Measurements from ENCODE around the gene PRKCE.

Gene PRKCE

DNA sequence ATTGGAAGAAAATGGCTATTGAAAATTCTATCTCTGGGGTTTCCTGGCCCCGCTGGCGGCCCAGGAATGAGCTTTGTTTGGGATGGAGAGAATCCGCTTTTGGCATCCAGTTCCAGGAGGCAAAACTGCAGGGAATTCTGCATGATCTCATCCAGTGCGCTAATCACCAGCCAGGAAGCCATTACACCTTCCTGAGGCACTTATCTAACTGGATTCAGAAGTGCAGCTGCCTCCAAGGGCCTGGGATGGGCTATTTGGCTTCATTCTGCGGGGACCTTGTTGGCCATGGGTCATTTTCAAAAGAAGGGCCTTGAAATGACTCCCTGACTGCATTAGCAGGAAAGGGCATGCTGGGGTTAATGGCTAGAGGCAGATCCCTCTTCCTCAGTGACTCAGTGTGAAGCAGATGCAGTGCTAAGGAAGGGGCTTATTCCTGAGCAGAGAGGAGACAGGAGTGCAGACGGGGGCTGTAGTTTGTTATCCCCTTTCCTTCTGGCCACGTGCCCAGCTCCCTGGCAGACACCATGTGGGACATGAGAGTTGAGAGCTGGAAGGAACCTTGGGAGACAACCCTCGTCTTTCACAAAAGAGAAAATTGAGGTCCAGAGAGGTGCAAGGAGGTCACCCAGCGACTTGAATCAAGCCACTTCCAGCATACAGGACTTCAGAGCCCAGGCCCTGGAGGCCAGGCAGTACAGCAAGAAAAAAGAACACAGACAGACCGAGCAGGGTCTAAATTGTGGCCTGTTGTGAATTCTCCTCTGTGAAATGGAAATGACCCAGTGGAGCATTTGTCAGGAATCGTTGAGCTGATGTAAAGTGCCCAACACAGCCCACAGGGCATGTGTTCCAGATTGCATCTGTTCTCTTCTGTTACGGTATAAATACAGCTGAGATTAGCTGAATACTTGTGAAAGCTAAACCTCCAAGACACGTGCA, 161.8 kb downstream of the PRKCE start:
- Histone ChIP-seq H3K4me3 (ENCODE audit: low read length in 2 of 2) (no peak overlapping the region), H3K9ac (ENCODE audit: low read depth in 1 of 2, low read length in 2 of 2) (no peak overlapping the region), H3K27me3 (ENCODE audit: control insufficient read depth in 2 of 2, insufficient read depth in 2 of 2, low read length in 2 of 2) (no peaks in the 10 kb centered on the region), H3K36me3 (ENCODE audit: control insufficient read depth in 2 of 2, insufficient read depth in 2 of 2, low read length in 2 of 2) (no peaks in the 10 kb centered on the region), H3K4me1 (ENCODE audit: control insufficient read depth in 2 of 2, insufficient read depth in 2 of 2, low read length in 2 of 2) (no peaks in the 10 kb centered on the region), H3K27ac (ENCODE audit: low read depth in 2 of 2, low read length in 2 of 2) (no peak overlapping the region), H3K9me3 (ENCODE audit: control insufficient read depth in 2 of 2, low read length in 2 of 2) (no peaks in the 10 kb centered on the region)

DNA sequence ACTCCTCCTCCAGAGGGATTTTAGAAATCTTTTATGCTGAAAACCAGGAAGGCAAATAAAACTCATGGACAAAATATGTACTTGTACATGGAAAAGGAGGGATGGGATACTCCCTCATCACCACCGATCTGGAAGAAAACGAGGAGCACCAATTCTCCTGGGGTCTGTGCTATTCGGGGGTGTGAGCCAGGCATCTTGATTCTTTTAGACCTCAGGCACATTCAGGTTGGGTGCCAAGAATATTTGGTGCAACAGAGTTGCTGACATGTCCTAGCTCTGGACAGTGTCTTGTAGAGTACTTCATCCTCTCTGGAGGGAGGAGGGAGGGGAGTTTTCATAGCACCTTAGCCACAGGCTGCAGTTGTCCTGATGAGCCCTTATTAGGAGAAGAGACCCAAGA, 163.0 kb downstream of the PRKCE start:
- Histone ChIP-seq H3K4me3 (ENCODE audit: low read length in 2 of 2) (no peak overlapping the region), H3K27me3 (ENCODE audit: control insufficient read depth in 2 of 2, insufficient read depth in 2 of 2, low read length in 2 of 2) (no peaks in the 10 kb centered on the region), H3K9ac (ENCODE audit: low read depth in 1 of 2, low read length in 2 of 2) (no peak overlapping the region), H3K9me3 (ENCODE audit: control insufficient read depth in 2 of 2, low read length in 2 of 2) (no peaks in the 10 kb centered on the region), H3K27ac (ENCODE audit: low read depth in 2 of 2, low read length in 2 of 2) (no peak overlapping the region), H3K4me1 (ENCODE audit: control insufficient read depth in 2 of 2, insufficient read depth in 2 of 2, low read length in 2 of 2) (no peaks in the 10 kb centered on the region), H3K36me3 (ENCODE audit: control insufficient read depth in 2 of 2, insufficient read depth in 2 of 2, low read length in 2 of 2) (no peaks in the 10 kb centered on the region)

DNA sequence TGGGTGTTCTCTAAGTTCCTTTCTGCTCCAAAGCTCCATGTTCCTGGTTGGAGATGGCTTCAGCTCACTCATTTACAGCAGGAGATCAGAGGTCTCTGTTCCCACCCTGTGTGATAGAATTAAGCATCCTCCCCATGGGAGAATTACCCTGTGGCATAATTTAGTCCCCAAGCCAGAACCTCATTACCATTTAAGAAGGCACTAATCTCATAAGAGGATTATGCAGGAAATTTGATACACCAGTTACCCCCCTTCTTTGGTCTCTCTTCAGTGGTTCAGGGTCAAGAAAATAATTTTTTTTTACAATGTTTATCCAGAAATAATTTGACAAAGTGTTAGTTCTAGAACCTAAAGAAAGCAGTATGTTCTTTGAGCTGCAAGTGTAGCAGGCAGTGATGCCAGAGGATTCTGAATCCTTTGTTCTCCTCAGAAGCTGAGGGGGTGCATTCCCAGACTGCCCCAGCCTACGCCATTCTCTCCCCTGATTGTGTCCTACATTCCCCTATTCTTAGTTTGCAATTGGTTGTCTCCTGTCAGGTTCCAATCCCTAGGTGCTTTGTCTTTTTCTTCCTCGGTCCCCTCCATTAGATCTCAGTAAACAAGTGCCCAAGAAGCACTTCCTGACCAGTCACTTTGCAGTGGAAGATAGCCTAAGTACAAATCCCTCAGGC, 163.6 kb downstream of the PRKCE start:
- no peak overlapping the region for H3K9ac ChIP-seq (ENCODE audit: low read depth in 1 of 2, low read length in 2 of 2)
- H3K27ac ChIP-seq (ENCODE audit: low read depth in 2 of 2, low read length in 2 of 2) = no peak overlapping the region
- no peak overlapping the region for H3K4me3 ChIP-seq (ENCODE audit: low read length in 2 of 2)
- no peaks in the 10 kb centered on the region for H3K4me1 ChIP-seq (ENCODE audit: control insufficient read depth in 2 of 2, insufficient read depth in 2 of 2, low read length in 2 of 2)
- no peaks in the 10 kb centered on the region for H3K36me3 ChIP-seq (ENCODE audit: control insufficient read depth in 2 of 2, insufficient read depth in 2 of 2, low read length in 2 of 2)
- no peaks in the 10 kb centered on the region for H3K9me3 ChIP-seq (ENCODE audit: control insufficient read depth in 2 of 2, low read length in 2 of 2)
- no peaks in the 10 kb centered on the region for H3K27me3 ChIP-seq (ENCODE audit: control insufficient read depth in 2 of 2, insufficient read depth in 2 of 2, low read length in 2 of 2)

DNA sequence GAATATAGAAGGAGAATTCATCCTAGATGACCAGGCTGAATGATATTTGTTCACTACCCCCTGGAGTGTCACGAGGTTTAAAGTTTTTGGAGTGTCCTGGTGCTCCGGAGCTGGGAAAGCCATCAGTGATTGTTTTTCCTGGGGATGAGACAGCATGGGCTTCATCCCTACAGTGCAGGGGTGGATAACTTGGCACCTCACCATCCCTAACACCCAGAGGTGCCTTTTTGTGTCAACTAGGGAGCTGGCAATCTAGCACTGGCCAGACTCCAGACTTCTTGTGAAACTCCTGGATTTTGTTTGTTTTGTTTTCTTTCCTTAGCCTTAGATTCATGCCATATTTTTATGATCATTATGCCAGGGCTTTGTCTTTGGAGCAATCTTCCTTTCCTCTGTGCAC, 164.8 kb downstream of the PRKCE start:
- no peaks in the 10 kb centered on the region for H3K4me1 ChIP-seq (ENCODE audit: control insufficient read depth in 2 of 2, insufficient read depth in 2 of 2, low read length in 2 of 2)
- H3K9me3 ChIP-seq (ENCODE audit: control insufficient read depth in 2 of 2, low read length in 2 of 2) = no peaks in the 10 kb centered on the region
- no peak overlapping the region for H3K27ac ChIP-seq (ENCODE audit: low read depth in 2 of 2, low read length in 2 of 2)
- H3K27me3 ChIP-seq (ENCODE audit: control insufficient read depth in 2 of 2, insufficient read depth in 2 of 2, low read length in 2 of 2) = no peaks in the 10 kb centered on the region
- H3K9ac ChIP-seq (ENCODE audit: low read depth in 1 of 2, low read length in 2 of 2) = no peak overlapping the region
- H3K36me3 ChIP-seq (ENCODE audit: control insufficient read depth in 2 of 2, insufficient read depth in 2 of 2, low read length in 2 of 2) = no peaks in the 10 kb centered on the region
- no peak overlapping the region for H3K4me3 ChIP-seq (ENCODE audit: low read length in 2 of 2)

DNA sequence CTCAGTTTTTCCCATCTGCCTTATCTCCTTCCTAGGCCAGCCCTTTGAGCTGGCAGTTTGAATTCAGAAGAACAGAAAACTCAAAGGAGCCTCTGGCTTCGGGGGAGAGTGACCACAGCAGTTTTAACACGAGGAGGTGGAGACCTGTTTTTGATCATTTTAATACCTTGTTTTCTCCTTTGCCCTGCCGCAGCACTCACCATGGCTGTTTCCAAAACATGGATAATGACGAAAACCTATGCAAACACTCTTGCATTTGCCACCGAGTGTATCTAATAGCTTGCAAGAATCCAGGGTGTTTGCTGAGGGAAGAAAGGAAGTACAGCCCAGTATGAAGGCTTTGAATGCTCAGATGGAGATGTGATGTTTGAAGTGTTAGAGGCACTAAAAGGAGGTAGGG, 167.1 kb downstream of the PRKCE start:
- Histone ChIP-seq H3K4me1 (ENCODE audit: control insufficient read depth in 2 of 2, insufficient read depth in 2 of 2, low read length in 2 of 2) (peaks cover 0 to 9% of the 10 kb centered on the region in 2 donors), H3K27ac (ENCODE audit: low read depth in 2 of 2, low read length in 2 of 2) (no peak overlapping the region), H3K9me3 (ENCODE audit: control insufficient read depth in 2 of 2, low read length in 2 of 2) (no peaks in the 10 kb centered on the region), H3K36me3 (ENCODE audit: control insufficient read depth in 2 of 2, insufficient read depth in 2 of 2, low read length in 2 of 2) (no peaks in the 10 kb centered on the region), H3K27me3 (ENCODE audit: control insufficient read depth in 2 of 2, insufficient read depth in 2 of 2, low read length in 2 of 2) (no peaks in the 10 kb centered on the region), H3K4me3 (ENCODE audit: low read length in 2 of 2) (no peak overlapping the region), H3K9ac (ENCODE audit: low read depth in 1 of 2, low read length in 2 of 2) (no peak overlapping the region)

DNA sequence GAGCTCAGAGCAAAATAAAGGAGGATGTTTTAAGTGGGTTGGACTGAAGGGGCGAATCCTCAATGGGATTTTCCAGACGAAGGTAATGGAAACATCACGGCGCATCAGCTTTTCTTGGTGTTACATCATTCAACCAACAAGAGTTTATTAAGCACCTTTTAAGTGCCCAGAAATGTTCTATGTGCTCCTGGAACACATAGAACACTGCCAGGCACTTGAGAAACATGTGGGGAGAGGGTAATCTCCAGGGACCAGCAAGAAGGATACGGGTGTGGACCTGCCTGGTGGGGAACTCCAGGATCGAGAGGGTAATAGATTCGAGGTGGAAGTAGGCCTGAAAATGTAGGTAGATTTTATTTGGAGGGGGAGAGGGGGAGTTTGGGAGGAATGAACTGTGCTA, 168.6 kb downstream of the PRKCE start:
- no peak overlapping the region for H3K27ac ChIP-seq (ENCODE audit: low read depth in 2 of 2, low read length in 2 of 2)
- no peak overlapping the region for H3K4me3 ChIP-seq (ENCODE audit: low read length in 2 of 2)
- H3K27me3 ChIP-seq (ENCODE audit: control insufficient read depth in 2 of 2, insufficient read depth in 2 of 2, low read length in 2 of 2) = no peaks in the 10 kb centered on the region
- peaks cover 0 to 9% of the 10 kb centered on the region in 2 donors for H3K4me1 ChIP-seq (ENCODE audit: control insufficient read depth in 2 of 2, insufficient read depth in 2 of 2, low read length in 2 of 2)
- H3K9ac ChIP-seq (ENCODE audit: low read depth in 1 of 2, low read length in 2 of 2) = no peak overlapping the region
- no peaks in the 10 kb centered on the region for H3K9me3 ChIP-seq (ENCODE audit: control insufficient read depth in 2 of 2, low read length in 2 of 2)
- no peaks in the 10 kb centered on the region for H3K36me3 ChIP-seq (ENCODE audit: control insufficient read depth in 2 of 2, insufficient read depth in 2 of 2, low read length in 2 of 2)

DNA sequence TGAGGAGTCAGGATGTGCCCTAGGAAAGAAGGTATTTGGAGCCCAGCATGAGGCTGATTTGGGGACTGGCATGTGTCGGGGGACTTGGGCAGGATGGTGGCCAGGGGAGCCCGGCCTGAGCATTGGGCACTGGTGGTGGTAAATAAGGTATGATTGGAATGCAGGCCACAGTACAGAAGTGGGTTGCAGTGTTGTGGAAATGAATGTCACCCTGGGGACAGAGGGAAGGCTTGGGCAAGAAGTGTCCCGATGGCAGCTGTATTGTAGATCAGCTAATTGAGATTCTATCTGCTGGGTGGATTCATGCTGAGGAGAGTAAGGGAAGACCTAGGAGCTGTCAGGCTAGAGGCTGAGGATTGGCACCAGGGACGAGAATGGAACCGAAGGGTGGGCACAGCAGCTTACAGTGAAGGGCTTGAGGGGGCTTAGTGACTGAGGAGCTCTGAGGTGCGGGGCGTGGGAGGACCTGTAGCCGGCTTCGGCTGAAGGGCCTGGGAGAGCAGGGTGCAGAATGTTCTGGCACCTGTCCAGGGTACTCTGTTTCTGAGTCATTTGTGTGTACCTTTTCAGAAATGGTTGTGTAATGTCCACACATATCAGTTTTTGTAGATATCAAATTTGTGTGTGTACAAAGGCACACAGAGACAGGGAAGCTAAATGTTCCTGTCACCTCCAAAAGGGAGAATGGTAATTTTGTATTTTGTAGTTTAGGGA, 170.2 kb downstream of the PRKCE start:
- Histone ChIP-seq H3K36me3 (ENCODE audit: control insufficient read depth in 2 of 2, insufficient read depth in 2 of 2, low read length in 2 of 2) (no peaks in the 10 kb centered on the region), H3K4me1 (ENCODE audit: control insufficient read depth in 2 of 2, insufficient read depth in 2 of 2, low read length in 2 of 2) (peaks cover 0 to 9% of the 10 kb centered on the region in 2 donors), H3K27ac (ENCODE audit: low read depth in 2 of 2, low read length in 2 of 2) (no peak overlapping the region), H3K27me3 (ENCODE audit: control insufficient read depth in 2 of 2, insufficient read depth in 2 of 2, low read length in 2 of 2) (no peaks in the 10 kb centered on the region), H3K9ac (ENCODE audit: low read depth in 1 of 2, low read length in 2 of 2) (no peak overlapping the region), H3K9me3 (ENCODE audit: control insufficient read depth in 2 of 2, low read length in 2 of 2) (no peaks in the 10 kb centered on the region), H3K4me3 (ENCODE audit: low read length in 2 of 2) (no peak overlapping the region)

DNA sequence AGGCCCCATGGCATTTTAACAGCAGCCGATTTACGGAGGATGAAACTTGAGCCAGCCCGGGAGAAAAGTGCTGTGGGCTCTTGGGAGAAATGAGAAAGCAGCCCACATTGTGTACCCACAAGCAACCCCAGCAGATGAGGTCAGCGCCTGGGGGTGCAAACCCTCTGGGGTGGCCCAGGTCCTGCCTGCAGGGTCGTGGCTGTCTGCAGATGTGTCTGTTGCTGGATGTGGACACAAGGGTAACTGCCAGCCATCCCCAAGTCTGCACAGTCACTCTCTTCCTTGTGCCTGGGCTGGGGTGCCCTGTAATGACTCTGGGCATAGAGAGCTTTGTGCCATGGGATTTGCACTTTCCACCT, 170.8 kb downstream of the PRKCE start:
- H3K4me1 ChIP-seq (ENCODE audit: control insufficient read depth in 2 of 2, insufficient read depth in 2 of 2, low read length in 2 of 2) = peaks cover 0 to 9% of the 10 kb centered on the region in 2 donors
- no peak overlapping the region for H3K27ac ChIP-seq (ENCODE audit: low read depth in 2 of 2, low read length in 2 of 2)

DNA sequence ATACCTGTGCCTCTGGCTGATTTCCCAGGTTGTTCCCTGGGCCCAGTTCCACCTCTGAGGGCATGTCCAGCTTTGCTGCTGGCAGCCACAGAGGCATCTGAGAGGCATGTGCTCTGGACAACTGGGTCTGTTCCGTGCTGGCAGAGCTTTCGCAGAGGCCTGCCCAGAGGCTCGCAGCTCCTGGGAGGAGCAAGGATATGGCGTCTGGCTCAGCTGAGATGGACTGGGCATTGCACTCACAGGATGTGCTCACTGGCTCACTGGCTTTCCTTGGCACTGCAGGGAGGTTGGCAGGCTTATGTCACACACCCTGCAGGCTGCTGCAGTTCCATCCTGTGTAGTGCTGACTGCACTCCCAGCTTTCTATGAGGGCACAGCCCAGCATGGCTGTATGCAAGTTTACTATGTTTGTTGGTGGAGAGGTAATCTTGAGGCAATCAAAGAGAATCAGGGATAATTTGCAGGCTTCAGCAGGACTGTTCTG, 172.3 kb downstream of the PRKCE start:
- Histone ChIP-seq H3K4me1 (ENCODE audit: control insufficient read depth in 2 of 2, insufficient read depth in 2 of 2, low read length in 2 of 2) (peaks cover 0 to 9% of the 10 kb centered on the region in 2 donors), H3K9ac (ENCODE audit: low read depth in 1 of 2, low read length in 2 of 2) (no peak overlapping the region), H3K27ac (ENCODE audit: low read depth in 2 of 2, low read length in 2 of 2) (no peak overlapping the region), H3K27me3 (ENCODE audit: control insufficient read depth in 2 of 2, insufficient read depth in 2 of 2, low read length in 2 of 2) (no peaks in the 10 kb centered on the region), H3K36me3 (ENCODE audit: control insufficient read depth in 2 of 2, insufficient read depth in 2 of 2, low read length in 2 of 2) (no peaks in the 10 kb centered on the region), H3K9me3 (ENCODE audit: control insufficient read depth in 2 of 2, low read length in 2 of 2) (no peaks in the 10 kb centered on the region), H3K4me3 (ENCODE audit: low read length in 2 of 2) (no peak overlapping the region)

More for the DNA sequence above, 170.8 kb downstream of the PRKCE start:
- no peaks in the 10 kb centered on the region for H3K36me3 ChIP-seq (ENCODE audit: control insufficient read depth in 2 of 2, insufficient read depth in 2 of 2, low read length in 2 of 2)
- H3K27me3 ChIP-seq (ENCODE audit: control insufficient read depth in 2 of 2, insufficient read depth in 2 of 2, low read length in 2 of 2) = no peaks in the 10 kb centered on the region
- H3K9ac ChIP-seq (ENCODE audit: low read depth in 1 of 2, low read length in 2 of 2) = no peak overlapping the region
- H3K9me3 ChIP-seq (ENCODE audit: control insufficient read depth in 2 of 2, low read length in 2 of 2) = no peaks in the 10 kb centered on the region
- H3K4me3 ChIP-seq (ENCODE audit: low read length in 2 of 2) = no peak overlapping the region
